Karpas-422 (cell line): ENCODE data around the gene NBPF11. TPM values are rescaled to one million over a fixed set of nuclear protein-coding genes. Genes with fewer than 3 reads are reported as not detected.
"Not testable (repeated sequence)": the region's sequence is repeated elsewhere in the genome, so short reads cannot be mapped to it uniquely, and the experiment has no call there.

ENCODE experiments used
- DNase-seq: peaks from one replicate; pipeline ENCODE4 v3.0.0-alpha.2; 2015
- H2AFZ ChIP-seq: fragments of 200-600 bp; sonication (generic); 2 replicates; pipeline ENCODE4 v1.6.1; 2014; ENCODE audit warnings: antibody characterized with exemption, low read length, mixed read lengths
- H3K27ac ChIP-seq: fragments of 200-600 bp; sonication (generic); 2 replicates; pipeline ENCODE4 v1.5.1; 2014; ENCODE audit warnings: mild to moderate bottlenecking, low read length, moderate library complexity
- H3K27me3 ChIP-seq: fragments of 200-600 bp; sonication (generic); 2 replicates; pipeline ENCODE4 v1.6.1; 2014; ENCODE audit warnings: low read length, mixed read lengths
- H3K36me3 ChIP-seq: fragments of 200-600 bp; sonication (generic); 2 replicates; pipeline ENCODE4 v1.6.1; 2014; ENCODE audit warnings: low read length, mixed read lengths; ENCODE audit not compliant: insufficient read depth
- H3K4me1 ChIP-seq: fragments of 200-600 bp; sonication (generic); 2 replicates; pipeline ENCODE4 v1.6.1; 2014; ENCODE audit warnings: mild to moderate bottlenecking, low read length, mixed read lengths
- H3K4me2 ChIP-seq: fragments of 200-600 bp; sonication (generic); 2 replicates; pipeline ENCODE4 v1.6.1; 2014; ENCODE audit warnings: low read length, low read depth, mild to moderate bottlenecking; ENCODE audit not compliant: poor library complexity, severe bottlenecking
- H3K4me3 ChIP-seq: fragments of 200-600 bp; sonication (generic); 2 replicates; pipeline ENCODE4 v1.5.1; 2014; ENCODE audit warnings: mild to moderate bottlenecking, antibody characterized with exemption, low read length, mixed read lengths
- H3K79me2 ChIP-seq: fragments of 200-600 bp; sonication (generic); 2 replicates; pipeline ENCODE4 v1.6.1; 2014; ENCODE audit warnings: mild to moderate bottlenecking, low read length, mixed read lengths
- H3K9ac ChIP-seq: fragments of 200-600 bp; sonication (generic); 2 replicates; pipeline ENCODE4 v1.6.0; 2014; ENCODE audit warnings: low read length
- H3K9me2 ChIP-seq: fragments of 200-600 bp; sonication (generic), shearing (Covaris generic); replicated peaks from 2 replicates; pipeline ENCODE4 v1.6.0; 2014; ENCODE audit warnings: mild to moderate bottlenecking, low read length, moderate library complexity; ENCODE audit not compliant: insufficient read depth
- H3K9me3 ChIP-seq: fragments of 300-700, 200-600 bp; sonication (generic); 2 replicates; pipeline ENCODE4 v1.6.1; 2014; ENCODE audit warnings: low read length, mixed read lengths
- H4K20me1 ChIP-seq: fragments of 200-600 bp; sonication (generic); 2 replicates; pipeline ENCODE4 v1.6.1; 2014; ENCODE audit warnings: mild to moderate bottlenecking, antibody characterized with exemption, low read length, low read depth; ENCODE audit not compliant: insufficient read depth
- total RNA-seq: library from RNA; depleted of rRNA; stranded (reverse); fragments of >200 nt; shearing (Covaris generic); gene quantifications from 2 replicates; pipeline ENCODE4 v1.2.3, GENCODE V29; 2014; ENCODE audit warnings: low replicate concordance

Gene NBPF11
- total RNA-seq, 1 experiment from 2014 or later = 12.6 TPM

- H3K27me3 ChIP-seq, H3K9me2 ChIP-seq, H3K4me3 ChIP-seq, H3K4me1 ChIP-seq, H3K4me2 ChIP-seq, H2AFZ ChIP-seq, H4K20me1 ChIP-seq, H3K27ac ChIP-seq, H3K36me3 ChIP-seq, H3K9me3 ChIP-seq, DNase-seq, H3K9ac ChIP-seq: not testable (repeated sequence)
- peaks cover 17% of the 10 kb centered on the region for H3K79me2 ChIP-seq
Observed at GRCh38 chr1:148146191-148146997, 5.7 kb downstream of the NBPF11 start.

- H3K36me3 ChIP-seq, H3K9me3 ChIP-seq, H3K9ac ChIP-seq, DNase-seq, H3K4me2 ChIP-seq, H3K27me3 ChIP-seq, H3K79me2 ChIP-seq, H4K20me1 ChIP-seq, H3K27ac ChIP-seq, H2AFZ ChIP-seq, H3K9me2 ChIP-seq, H3K4me1 ChIP-seq, H3K4me3 ChIP-seq: not testable (repeated sequence)
Observed at GRCh38 chr1:148143223-148143622, 8.9 kb downstream of the NBPF11 start.

GRCh38 chr1:148141936-148142335 is 10.1 kb downstream of the NBPF11 start:
- H2AFZ ChIP-seq, H3K27ac ChIP-seq, H3K4me3 ChIP-seq, H4K20me1 ChIP-seq, H3K9me3 ChIP-seq, H3K4me1 ChIP-seq, H3K27me3 ChIP-seq, H3K79me2 ChIP-seq, DNase-seq, H3K36me3 ChIP-seq, H3K9me2 ChIP-seq, H3K9ac ChIP-seq, H3K4me2 ChIP-seq: not testable (repeated sequence)

DNA sequence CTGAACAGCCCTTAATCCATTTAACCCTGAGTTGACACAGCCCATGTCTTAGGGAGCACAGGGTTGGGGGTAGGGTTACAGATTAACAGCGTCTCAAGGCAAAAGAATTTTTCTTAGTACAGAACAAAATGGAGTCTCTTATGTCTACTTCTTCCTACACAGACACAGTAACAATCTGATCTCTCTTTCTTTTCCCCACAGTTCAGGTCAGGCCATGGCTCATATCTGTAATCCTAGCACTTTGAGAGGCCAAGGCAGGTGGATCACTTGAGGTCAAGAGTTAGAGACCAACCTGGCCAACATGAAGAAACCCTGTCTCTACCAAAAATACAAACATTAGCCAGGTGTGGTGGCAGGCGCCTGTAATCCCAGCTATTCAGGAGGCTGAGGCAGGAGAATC is 13.5 kb downstream of the NBPF11 start:
- H3K9ac ChIP-seq, H3K4me3 ChIP-seq, H3K79me2 ChIP-seq: not testable (repeated sequence)

GRCh38 chr1:148122341-148122740 is 29.7 kb downstream of the NBPF11 start:
- H4K20me1 ChIP-seq, H3K36me3 ChIP-seq, H3K4me1 ChIP-seq, H3K4me2 ChIP-seq, H3K9me3 ChIP-seq, DNase-seq, H3K9ac ChIP-seq, H3K9me2 ChIP-seq, H3K27me3 ChIP-seq, H2AFZ ChIP-seq, H3K4me3 ChIP-seq, H3K79me2 ChIP-seq, H3K27ac ChIP-seq: not testable (repeated sequence)

More for the DNA sequence above, 13.5 kb downstream of the NBPF11 start:
- H3K27ac ChIP-seq, H3K4me1 ChIP-seq, H3K27me3 ChIP-seq, DNase-seq, H4K20me1 ChIP-seq, H3K4me2 ChIP-seq, H3K36me3 ChIP-seq, H3K9me2 ChIP-seq, H2AFZ ChIP-seq, H3K9me3 ChIP-seq: not testable (repeated sequence)

GRCh38 chr1:148120395-148120794 is 31.7 kb downstream of the NBPF11 start:
- H3K9me3 ChIP-seq, H3K79me2 ChIP-seq, H3K36me3 ChIP-seq, H3K9me2 ChIP-seq, H2AFZ ChIP-seq, H3K9ac ChIP-seq, H3K4me2 ChIP-seq, H3K4me1 ChIP-seq, H3K27ac ChIP-seq, H3K27me3 ChIP-seq, H3K4me3 ChIP-seq, H4K20me1 ChIP-seq: not testable (repeated sequence)
- DNase-seq = peak; percentile 43

DNA sequence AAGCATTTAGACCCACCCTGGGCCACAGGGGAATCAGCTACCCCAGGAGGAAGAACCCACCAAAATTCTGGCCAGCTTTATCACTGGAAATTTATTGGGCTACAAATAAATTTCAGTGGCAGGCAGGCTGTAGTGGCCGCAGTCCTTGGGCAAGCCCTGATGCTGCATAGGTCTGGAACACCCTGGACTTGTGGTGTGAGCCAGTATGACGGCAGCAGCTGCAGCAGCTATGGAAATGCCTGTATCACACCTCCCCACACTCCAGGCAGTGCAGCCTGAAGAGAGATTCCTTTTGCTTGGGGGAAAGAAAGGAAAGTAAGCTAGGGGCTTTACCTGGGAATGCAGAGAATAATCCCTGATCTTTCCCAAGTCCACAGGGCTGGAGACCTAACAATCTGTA is 56.3 kb downstream of the NBPF11 start:
- not testable (repeated sequence) for H3K9me2 ChIP-seq, H3K79me2 ChIP-seq, H4K20me1 ChIP-seq, H3K27ac ChIP-seq, H3K27me3 ChIP-seq, H3K4me2 ChIP-seq, H3K4me1 ChIP-seq, H3K9ac ChIP-seq, DNase-seq, H3K9me3 ChIP-seq, H3K4me3 ChIP-seq, H3K36me3 ChIP-seq, H2AFZ ChIP-seq

DNA sequence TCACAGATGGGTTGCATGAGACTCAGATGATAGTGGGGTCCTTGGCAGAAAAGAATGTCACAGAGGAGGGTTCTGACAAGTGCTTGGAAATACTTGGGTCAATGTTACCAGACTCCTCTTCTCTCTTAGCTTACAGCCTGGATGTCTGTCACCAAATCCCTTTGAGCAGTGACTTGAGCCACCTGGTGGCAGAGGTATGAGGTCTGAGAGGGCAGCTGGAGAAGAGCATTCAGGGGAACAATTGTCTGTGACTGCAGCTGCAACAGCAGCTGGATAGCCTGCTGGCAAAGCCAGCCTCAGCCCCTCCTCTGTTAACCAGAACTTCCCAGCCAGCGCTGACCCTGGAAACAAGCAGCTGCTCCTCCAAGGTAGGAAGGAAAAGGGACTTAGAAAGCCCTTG is 65.9 kb downstream of the NBPF11 start:
- H3K4me3 ChIP-seq, H3K79me2 ChIP-seq, H3K4me2 ChIP-seq, H3K27me3 ChIP-seq, H2AFZ ChIP-seq, H3K9me2 ChIP-seq, H3K9ac ChIP-seq, H3K36me3 ChIP-seq, H3K4me1 ChIP-seq, H3K27ac ChIP-seq, H3K9me3 ChIP-seq, H4K20me1 ChIP-seq, DNase-seq: not testable (repeated sequence)

- H2AFZ ChIP-seq, H3K4me2 ChIP-seq, H3K4me1 ChIP-seq, H3K9ac ChIP-seq, H3K79me2 ChIP-seq, DNase-seq, H3K9me2 ChIP-seq, H3K36me3 ChIP-seq, H3K9me3 ChIP-seq, H3K4me3 ChIP-seq, H4K20me1 ChIP-seq, H3K27ac ChIP-seq, H3K27me3 ChIP-seq: not testable (repeated sequence)
Observed at GRCh38 chr1:148081205-148081604, 70.9 kb downstream of the NBPF11 start.
